HFF-Myc (cell line): ENCODE data around the gene CDKAL1.
"Not testable (repeated sequence)": the region's sequence is repeated elsewhere in the genome, so short reads cannot be mapped to it uniquely, and the experiment has no call there.

Source experiments
- DNase-seq: peaks from one replicate; pipeline ENCODE4 v3.0.0-alpha.2; 2011; ENCODE audit warnings: low read depth; ENCODE audit errors: extremely low read depth
- H3K4me3 ChIP-seq: replicated peaks from 2 replicates; pipeline ENCODE4 v1.5.1; 2011; ENCODE audit warnings: low read depth, mild to moderate bottlenecking, control low read depth, low read length
- CTCF ChIP-seq: IDR thresholded peaks from 2 replicates; pipeline ENCODE4 v1.5.1; 2012; ENCODE audit warnings: mild to moderate bottlenecking, low read depth, low read length, control low read depth; ENCODE audit errors: missing control alignments

The CDKAL1 gene

GRCh38 chr6:21244897-21245470 is 710.7 kb downstream of the CDKAL1 start:
- no peak for DNase-seq
- no peak for TF ChIP-seq CTCF
- no peak overlapping the region for H3K4me3 ChIP-seq

- DNase-seq = no peak
- TF ChIP-seq CTCF = no peak
- H3K4me3 ChIP-seq = no peak overlapping the region
Observed at GRCh38 chr6:21245488-21245887, 711.2 kb downstream of the CDKAL1 start.

GRCh38 chr6:21246075-21246474 is 711.8 kb downstream of the CDKAL1 start:
- no peak overlapping the region for H3K4me3 ChIP-seq
- TF ChIP-seq CTCF = no peak
- DNase-seq = no peak

- H3K4me3 ChIP-seq, DNase-seq: not testable (repeated sequence)
Observed at GRCh38 chr6:21254460-21254859, 720.2 kb downstream of the CDKAL1 start.

- H3K4me3 ChIP-seq = no peak overlapping the region
- no peak for TF ChIP-seq CTCF
- no peak for DNase-seq
Observed at GRCh38 chr6:21256197-21256596, 721.9 kb downstream of the CDKAL1 start.

GRCh38 chr6:21257125-21257524 is 722.9 kb downstream of the CDKAL1 start:
- no peak for DNase-seq
- no peak overlapping the region for H3K4me3 ChIP-seq
- TF ChIP-seq CTCF = no peak

GRCh38 chr6:21258665-21259064 is 724.4 kb downstream of the CDKAL1 start:
- H3K4me3 ChIP-seq = no peak overlapping the region
- no peak for DNase-seq
- no peak for TF ChIP-seq CTCF

GRCh38 chr6:21259660-21260059 is 725.4 kb downstream of the CDKAL1 start:
- no peak for TF ChIP-seq CTCF
- no peak overlapping the region for H3K4me3 ChIP-seq
- no peak for DNase-seq
